ENCODE data around the gene C1orf116. TPM values are rescaled to one million over a fixed set of nuclear protein-coding genes. Genes with fewer than 3 reads are reported as not detected.

Gene C1orf116
- total RNA-seq, 2 donors from 2014 or later, result 36.5 to 107 TPM

- Histone ChIP-seq H3K27me3 (replicated peaks; ENCODE audit: insufficient read depth) (no peaks in the 10 kb centered on the region), H3K4me1 (replicated peaks) (no peaks in the 10 kb centered on the region), H3K4me3 (no peak overlapping the region), H3K36me3 (no peaks in the 10 kb centered on the region), H3K9me3 (no peaks in the 10 kb centered on the region), H3K27ac (no peak overlapping the region)
- no peak for DNase-seq (ENCODE audit: low spot score)
- intact Hi-C loops (cut with DNase I), result no loop called here
- 60% methylated on average over 3 of the region's 3 CpGs for WGBS
- TF ChIP-seq CTCF (IDR thresholded peaks at IDR 0.05), result no peak
- TF ChIP-seq POLR2A (IDR thresholded peaks at IDR 0.05), result no peak
- no peak for TF ChIP-seq POLR2AphosphoS5 (IDR thresholded peaks at IDR 0.05)
Measured at GRCh38 chr1:207040181-207040533, 7.6 kb upstream of the C1orf116 start.

DNA sequence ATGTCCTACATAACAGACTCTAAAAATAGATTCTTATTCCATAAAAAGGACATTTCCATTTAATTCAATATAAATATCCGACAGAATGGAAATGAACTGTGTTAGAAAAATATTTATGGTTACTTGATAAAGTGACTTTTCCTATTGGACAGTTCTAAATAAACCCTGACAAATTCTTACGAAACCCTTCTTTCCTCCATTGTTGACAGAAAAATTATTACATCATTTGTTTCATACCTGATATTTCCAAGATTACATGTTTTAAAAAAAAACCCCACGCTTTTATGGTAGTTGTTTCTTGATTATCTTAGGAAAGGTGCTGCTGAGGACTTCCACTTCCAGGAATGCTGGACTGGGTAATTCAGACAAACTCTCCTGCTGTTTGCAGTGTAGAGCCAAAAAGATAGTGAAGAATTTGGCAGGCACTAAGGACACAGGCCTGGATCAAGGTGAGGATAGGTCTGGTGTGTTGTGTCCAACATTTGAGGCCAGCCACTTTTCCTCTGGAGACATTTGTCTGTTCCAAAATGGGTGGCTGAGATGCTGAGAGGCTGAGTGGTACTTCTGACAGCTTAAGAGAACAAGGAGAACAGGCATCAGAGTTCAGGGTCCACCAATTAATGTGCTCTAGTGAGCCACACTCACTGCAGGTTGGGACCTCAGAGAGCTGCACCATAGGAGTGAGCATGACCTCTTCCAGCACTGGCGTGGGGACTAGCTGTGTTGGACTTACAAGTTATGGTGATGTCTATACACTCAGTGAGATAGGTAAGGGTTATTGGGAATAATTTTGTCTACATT is 7.0 kb upstream of the C1orf116 start:
- DNase-seq (ENCODE audit: low spot score), result no peak
- H3K36me3 ChIP-seq, result no peaks in the 10 kb centered on the region
- intact Hi-C loops (cut with DNase I), result no loop called here
- H3K4me3 ChIP-seq, result no peak overlapping the region
- H3K27me3 ChIP-seq (replicated peaks; ENCODE audit: insufficient read depth), result no peaks in the 10 kb centered on the region
- TF ChIP-seq POLR2AphosphoS5 (IDR thresholded peaks at IDR 0.05) (no peak), CTCF (IDR thresholded peaks at IDR 0.05) (no peak), POLR2A (IDR thresholded peaks at IDR 0.05) (no peak)
- no peak overlapping the region for H3K27ac ChIP-seq
- 92% methylated on average over 4 of the region's 4 CpGs for WGBS
- H3K4me1 ChIP-seq (replicated peaks), result no peaks in the 10 kb centered on the region
- H3K9me3 ChIP-seq, result no peaks in the 10 kb centered on the region

GRCh38 chr1:207036865-207037264 is 4.3 kb upstream of the C1orf116 start:
- no peak for DNase-seq (ENCODE audit: low spot score)
- intact Hi-C loops (cut with DNase I), result no loop called here
- no peak overlapping the region for H3K4me3 ChIP-seq
- TF ChIP-seq POLR2A (IDR thresholded peaks at IDR 0.05), result no peak
- no peak for TF ChIP-seq POLR2AphosphoS5 (IDR thresholded peaks at IDR 0.05)
- no peak for TF ChIP-seq CTCF (IDR thresholded peaks at IDR 0.05)
- H3K27me3 ChIP-seq (replicated peaks; ENCODE audit: insufficient read depth), result no peaks in the 10 kb centered on the region
- no peaks in the 10 kb centered on the region for H3K9me3 ChIP-seq
- no peaks in the 10 kb centered on the region for H3K4me1 ChIP-seq (replicated peaks)
- H3K36me3 ChIP-seq, result no peaks in the 10 kb centered on the region
- WGBS, result 97% methylated on average over 1 of the region's 1 CpG
- H3K27ac ChIP-seq, result no peak overlapping the region

DNA sequence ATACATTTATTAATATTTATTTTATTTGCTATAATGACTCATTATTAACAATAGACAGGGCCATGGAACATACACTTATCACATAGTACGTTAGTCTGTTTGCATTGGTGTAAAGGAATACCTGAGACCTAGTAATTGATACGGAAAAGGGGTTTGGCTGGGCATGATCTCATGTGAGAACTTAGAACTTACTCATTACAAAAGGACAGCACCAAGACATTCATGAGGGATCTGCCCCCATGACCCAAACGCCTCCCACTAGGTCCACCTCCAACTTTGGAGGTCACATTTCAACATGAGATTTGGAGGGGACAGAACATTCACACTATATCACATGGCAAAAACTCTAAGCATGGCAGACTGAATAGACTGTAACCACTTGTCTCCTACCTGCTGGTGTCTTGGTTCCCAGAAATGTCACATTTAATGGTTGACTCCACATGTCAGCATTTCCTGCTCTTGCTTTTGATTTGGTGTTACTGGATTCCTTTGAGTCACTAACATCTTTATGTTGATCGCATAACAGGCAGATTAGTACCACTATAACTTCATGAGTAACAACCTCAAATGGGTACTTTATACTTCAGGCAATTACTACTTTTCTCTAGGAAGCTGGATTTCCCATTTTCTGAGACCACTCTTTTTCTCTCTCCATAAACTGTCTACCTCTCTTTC is 3.5 kb upstream of the C1orf116 start:
- Histone ChIP-seq H3K27ac (no peak overlapping the region), H3K27me3 (replicated peaks; ENCODE audit: insufficient read depth) (no peaks in the 10 kb centered on the region), H3K4me1 (replicated peaks) (no peaks in the 10 kb centered on the region), H3K4me3 (no peak overlapping the region), H3K9me3 (no peaks in the 10 kb centered on the region), H3K36me3 (no peaks in the 10 kb centered on the region)
- intact Hi-C loops (cut with DNase I), result no loop called here
- DNase-seq (ENCODE audit: low spot score), result no peak
- no peak for TF ChIP-seq CTCF (IDR thresholded peaks at IDR 0.05)
- TF ChIP-seq POLR2A (IDR thresholded peaks at IDR 0.05), result no peak
- no peak for TF ChIP-seq POLR2AphosphoS5 (IDR thresholded peaks at IDR 0.05)
- 89% methylated on average over 4 of the region's 4 CpGs for WGBS

DNA sequence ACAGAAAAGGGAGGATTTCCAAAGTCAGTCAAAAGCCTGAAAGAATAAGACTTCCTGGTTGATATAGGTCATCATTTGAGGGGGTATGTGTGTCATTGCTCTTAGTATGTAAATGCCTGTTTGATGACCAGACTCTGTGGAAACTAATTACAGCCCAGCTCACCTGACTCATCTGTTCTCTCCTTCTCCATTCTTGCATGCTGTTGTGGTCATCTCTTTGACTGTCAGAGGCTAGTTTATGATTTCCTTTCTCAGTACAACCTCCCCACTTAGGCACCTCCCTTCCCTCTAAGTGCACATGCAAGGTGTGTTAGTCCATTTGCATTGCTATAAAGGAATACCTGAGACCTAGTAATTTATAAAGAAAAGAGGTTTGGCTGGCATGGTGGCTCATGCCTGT is 2.4 kb upstream of the C1orf116 start:
- no peak overlapping the region for H3K27ac ChIP-seq
- no peak overlapping the region for H3K4me3 ChIP-seq
- H3K9me3 ChIP-seq, result no peaks in the 10 kb centered on the region
- no peaks in the 10 kb centered on the region for H3K36me3 ChIP-seq
- H3K27me3 ChIP-seq (replicated peaks; ENCODE audit: insufficient read depth), result no peaks in the 10 kb centered on the region
- intact Hi-C loops (cut with DNase I), result no loop called here
- DNase-seq (ENCODE audit: low spot score), result no peak
- no peaks in the 10 kb centered on the region for H3K4me1 ChIP-seq (replicated peaks)
- no peak for TF ChIP-seq POLR2A (IDR thresholded peaks at IDR 0.05)
- no peak for TF ChIP-seq POLR2AphosphoS5 (IDR thresholded peaks at IDR 0.05)
- TF ChIP-seq CTCF (IDR thresholded peaks at IDR 0.05), result no peak

Data from prostate gland (tissue), 2 donors.